ENCODE data around the gene UPP1.

Gene UPP1

DNA sequence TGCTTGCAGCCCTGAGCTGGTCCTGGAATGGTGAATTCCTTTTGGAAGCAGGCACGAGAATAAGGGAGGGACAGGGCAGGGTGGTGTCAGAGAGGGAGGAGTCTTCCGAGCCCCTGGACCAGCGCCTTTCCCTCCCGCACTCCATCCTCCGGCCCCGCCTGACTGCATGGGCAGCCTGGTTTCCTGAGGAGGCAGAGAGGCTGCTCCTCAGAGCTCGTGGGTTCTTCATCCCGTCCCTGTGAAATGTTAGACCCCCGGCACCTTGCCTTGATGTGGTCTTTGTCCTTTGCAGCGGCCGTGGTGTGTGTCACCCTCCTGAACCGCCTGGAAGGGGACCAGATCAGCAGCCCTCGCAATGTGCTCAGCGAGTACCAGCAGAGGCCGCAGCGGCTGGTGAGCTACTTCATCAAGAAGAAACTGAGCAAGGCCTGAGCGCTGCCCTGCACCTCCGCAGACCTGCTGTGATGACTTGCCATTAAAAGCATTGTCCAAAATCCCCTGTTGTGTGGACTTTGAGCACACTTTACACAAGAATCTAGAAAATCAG is 18.9 kb downstream of the UPP1 start:
- no peak overlapping the region for H3K27ac ChIP-seq
- no peaks in the 10 kb centered on the region for H3K27me3 ChIP-seq (ENCODE audit: insufficient read depth, low read depth)
- H4K20me1 ChIP-seq (ENCODE audit: insufficient read depth) = no peaks in the 10 kb centered on the region
- no peaks in the 10 kb centered on the region for H3K79me2 ChIP-seq (ENCODE audit: insufficient read depth, low read depth)
- TF ChIP-seq CTCF (conservative IDR thresholded peaks at IDR 0.05; ENCODE audit: low read depth, low read length) = no peak
- H3K4me2 ChIP-seq = no peak overlapping the region
- no peak overlapping the region for H3K9ac ChIP-seq
- no peak overlapping the region for H3K4me3 ChIP-seq (IDR thresholded peaks at IDR 0.05; ENCODE audit: insufficient read depth, low read depth, low read length)
- H3K4me1 ChIP-seq (ENCODE audit: low read depth, poor library complexity, severe bottlenecking) = peaks cover 8% of the 10 kb centered on the region
- H3K36me3 ChIP-seq (ENCODE audit: insufficient read depth) = no peaks in the 10 kb centered on the region
- no peak overlapping the region for H2AFZ ChIP-seq (ENCODE audit: low read depth)

DNA sequence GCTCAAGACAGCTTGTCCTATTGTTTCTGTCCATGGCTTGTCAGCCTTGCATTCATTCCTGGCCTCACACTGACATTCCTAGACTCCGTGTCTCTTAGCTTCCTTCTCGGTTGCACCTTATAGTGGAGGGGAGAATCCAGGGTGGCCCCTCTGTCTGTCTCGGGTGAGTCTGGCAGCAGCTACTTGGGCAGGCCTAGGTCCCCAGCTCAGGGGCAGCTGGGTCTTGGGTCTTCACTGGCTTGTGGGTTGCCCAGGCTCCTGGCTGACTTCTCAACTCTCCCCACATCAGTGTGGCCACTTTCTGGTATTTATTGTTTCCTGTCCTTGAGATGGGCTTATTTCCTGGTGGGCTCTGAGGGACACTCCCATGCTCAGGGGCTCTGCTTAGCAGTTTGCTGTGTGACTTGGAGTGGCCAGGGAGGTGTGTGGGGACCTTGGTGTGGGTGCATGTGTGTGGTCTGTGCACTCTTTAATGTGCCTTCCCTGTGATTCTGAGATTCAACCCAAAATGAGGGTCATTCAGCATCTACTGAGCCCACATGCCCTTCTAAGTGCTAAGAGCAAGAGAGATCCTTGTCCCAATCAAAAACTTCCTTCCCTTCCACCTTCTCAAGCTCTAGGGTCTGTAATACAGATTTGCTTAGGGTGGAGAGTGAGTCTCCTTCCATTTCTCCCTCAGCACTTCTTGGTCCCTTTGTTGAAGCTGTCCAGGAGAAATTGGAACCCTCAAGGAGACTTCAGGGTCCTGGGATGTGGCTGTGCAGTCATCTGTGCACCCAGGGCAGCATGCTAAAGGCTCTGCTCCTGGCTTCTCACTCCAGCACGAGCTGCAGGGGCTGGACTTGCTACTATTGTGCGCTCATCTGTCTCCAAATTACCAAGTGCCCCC is 20.1 kb downstream of the UPP1 start:
- Histone ChIP-seq H2AFZ (ENCODE audit: low read depth) (no peak overlapping the region), H3K4me3 (IDR thresholded peaks at IDR 0.05; ENCODE audit: insufficient read depth, low read depth, low read length) (no peak overlapping the region), H3K4me1 (ENCODE audit: low read depth, poor library complexity, severe bottlenecking) (peaks cover 8% of the 10 kb centered on the region), H3K4me2 (no peak overlapping the region), H3K36me3 (ENCODE audit: insufficient read depth) (no peaks in the 10 kb centered on the region), H3K9ac (no peak overlapping the region), H4K20me1 (ENCODE audit: insufficient read depth) (no peaks in the 10 kb centered on the region), H3K79me2 (ENCODE audit: insufficient read depth, low read depth) (no peaks in the 10 kb centered on the region), H3K27me3 (ENCODE audit: insufficient read depth, low read depth) (no peaks in the 10 kb centered on the region), H3K27ac (no peak overlapping the region)
- no peak for TF ChIP-seq CTCF (conservative IDR thresholded peaks at IDR 0.05; ENCODE audit: low read depth, low read length)

- peak; percentile 99 for TF ChIP-seq CTCF (conservative IDR thresholded peaks at IDR 0.05; ENCODE audit: low read depth, low read length)
- H3K79me2 ChIP-seq (ENCODE audit: insufficient read depth, low read depth) = no peaks in the 10 kb centered on the region
- no peaks in the 10 kb centered on the region for H3K36me3 ChIP-seq (ENCODE audit: insufficient read depth)
- H3K27me3 ChIP-seq (ENCODE audit: insufficient read depth, low read depth) = no peaks in the 10 kb centered on the region
- no peak overlapping the region for H3K9ac ChIP-seq
- H3K4me2 ChIP-seq = no peak overlapping the region
- H4K20me1 ChIP-seq (ENCODE audit: insufficient read depth) = no peaks in the 10 kb centered on the region
- H2AFZ ChIP-seq (ENCODE audit: low read depth) = 0 out of 2 replicates have a peak overlapping the region, but pooled peaks have one; percentile 16
- no peak overlapping the region for H3K27ac ChIP-seq
- H3K4me3 ChIP-seq (IDR thresholded peaks at IDR 0.05; ENCODE audit: insufficient read depth, low read depth, low read length) = no peak overlapping the region
- peaks cover 8% of the 10 kb centered on the region for H3K4me1 ChIP-seq (ENCODE audit: low read depth, poor library complexity, severe bottlenecking)
Measured at GRCh38 chr7:48109848-48110663, 21.0 kb downstream of the UPP1 start.

- Histone ChIP-seq H3K4me3 (IDR thresholded peaks at IDR 0.05; ENCODE audit: insufficient read depth, low read depth, low read length) (no peak overlapping the region), H3K36me3 (ENCODE audit: insufficient read depth) (no peaks in the 10 kb centered on the region), H3K4me2 (no peak overlapping the region), H3K9ac (no peak overlapping the region), H3K27ac (no peak overlapping the region), H4K20me1 (ENCODE audit: insufficient read depth) (no peaks in the 10 kb centered on the region), H3K27me3 (ENCODE audit: insufficient read depth, low read depth) (no peaks in the 10 kb centered on the region), H2AFZ (ENCODE audit: low read depth) (no peak overlapping the region), H3K4me1 (ENCODE audit: low read depth, poor library complexity, severe bottlenecking) (peaks cover 8% of the 10 kb centered on the region), H3K79me2 (ENCODE audit: insufficient read depth, low read depth) (no peaks in the 10 kb centered on the region)
- TF ChIP-seq CTCF (conservative IDR thresholded peaks at IDR 0.05; ENCODE audit: low read depth, low read length) = no peak
Measured at GRCh38 chr7:48110868-48111267, 21.8 kb downstream of the UPP1 start.

Data from KMS-11 (cell line).